A549 (cell line): ENCODE results near the gene PHTF2.

ENCODE experiments used
- CTCF ChIP-seq: fragments of >200 bp; sonication (Bioruptor Twin); formaldehyde crosslinking; IDR thresholded peaks from 3 replicates; pipeline ENCODE4 v1.5.1; 2016
- POLR2A ChIP-seq: IDR thresholded peaks from 2 replicates; pipeline ENCODE4 v1.6.1; 2012; ENCODE audit warnings: mild to moderate bottlenecking, low read length
- RFX5 ChIP-seq: fragments of 450-650 bp; IDR thresholded peaks from 2 replicates; pipeline ENCODE4 v1.7.1; 2014; ENCODE audit warnings: antibody characterized with exemption, mild to moderate bottlenecking, moderate library complexity

GRCh38 chr7:77796109-77796508 is 2.5 kb upstream of the PHTF2 start:
- TF ChIP-seq POLR2A (no peak), CTCF (no peak), RFX5 (no peak)
